HTERT RPE-1 (cell line): Measurements from ENCODE around the gene MBD6.

Source experiments
- in situ Hi-C: fragments of 300-500 bp; cut with MboI; formaldehyde crosslinking; loops from 4 replicates; pipeline ENCODE4 v1.14.3; 2020; ENCODE audit warnings: low sequenced_read_pairs

MBD6 gene, protein sequence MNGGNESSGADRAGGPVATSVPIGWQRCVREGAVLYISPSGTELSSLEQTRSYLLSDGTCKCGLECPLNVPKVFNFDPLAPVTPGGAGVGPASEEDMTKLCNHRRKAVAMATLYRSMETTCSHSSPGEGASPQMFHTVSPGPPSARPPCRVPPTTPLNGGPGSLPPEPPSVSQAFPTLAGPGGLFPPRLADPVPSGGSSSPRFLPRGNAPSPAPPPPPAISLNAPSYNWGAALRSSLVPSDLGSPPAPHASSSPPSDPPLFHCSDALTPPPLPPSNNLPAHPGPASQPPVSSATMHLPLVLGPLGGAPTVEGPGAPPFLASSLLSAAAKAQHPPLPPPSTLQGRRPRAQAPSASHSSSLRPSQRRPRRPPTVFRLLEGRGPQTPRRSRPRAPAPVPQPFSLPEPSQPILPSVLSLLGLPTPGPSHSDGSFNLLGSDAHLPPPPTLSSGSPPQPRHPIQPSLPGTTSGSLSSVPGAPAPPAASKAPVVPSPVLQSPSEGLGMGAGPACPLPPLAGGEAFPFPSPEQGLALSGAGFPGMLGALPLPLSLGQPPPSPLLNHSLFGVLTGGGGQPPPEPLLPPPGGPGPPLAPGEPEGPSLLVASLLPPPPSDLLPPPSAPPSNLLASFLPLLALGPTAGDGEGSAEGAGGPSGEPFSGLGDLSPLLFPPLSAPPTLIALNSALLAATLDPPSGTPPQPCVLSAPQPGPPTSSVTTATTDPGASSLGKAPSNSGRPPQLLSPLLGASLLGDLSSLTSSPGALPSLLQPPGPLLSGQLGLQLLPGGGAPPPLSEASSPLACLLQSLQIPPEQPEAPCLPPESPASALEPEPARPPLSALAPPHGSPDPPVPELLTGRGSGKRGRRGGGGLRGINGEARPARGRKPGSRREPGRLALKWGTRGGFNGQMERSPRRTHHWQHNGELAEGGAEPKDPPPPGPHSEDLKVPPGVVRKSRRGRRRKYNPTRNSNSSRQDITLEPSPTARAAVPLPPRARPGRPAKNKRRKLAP

DNA sequence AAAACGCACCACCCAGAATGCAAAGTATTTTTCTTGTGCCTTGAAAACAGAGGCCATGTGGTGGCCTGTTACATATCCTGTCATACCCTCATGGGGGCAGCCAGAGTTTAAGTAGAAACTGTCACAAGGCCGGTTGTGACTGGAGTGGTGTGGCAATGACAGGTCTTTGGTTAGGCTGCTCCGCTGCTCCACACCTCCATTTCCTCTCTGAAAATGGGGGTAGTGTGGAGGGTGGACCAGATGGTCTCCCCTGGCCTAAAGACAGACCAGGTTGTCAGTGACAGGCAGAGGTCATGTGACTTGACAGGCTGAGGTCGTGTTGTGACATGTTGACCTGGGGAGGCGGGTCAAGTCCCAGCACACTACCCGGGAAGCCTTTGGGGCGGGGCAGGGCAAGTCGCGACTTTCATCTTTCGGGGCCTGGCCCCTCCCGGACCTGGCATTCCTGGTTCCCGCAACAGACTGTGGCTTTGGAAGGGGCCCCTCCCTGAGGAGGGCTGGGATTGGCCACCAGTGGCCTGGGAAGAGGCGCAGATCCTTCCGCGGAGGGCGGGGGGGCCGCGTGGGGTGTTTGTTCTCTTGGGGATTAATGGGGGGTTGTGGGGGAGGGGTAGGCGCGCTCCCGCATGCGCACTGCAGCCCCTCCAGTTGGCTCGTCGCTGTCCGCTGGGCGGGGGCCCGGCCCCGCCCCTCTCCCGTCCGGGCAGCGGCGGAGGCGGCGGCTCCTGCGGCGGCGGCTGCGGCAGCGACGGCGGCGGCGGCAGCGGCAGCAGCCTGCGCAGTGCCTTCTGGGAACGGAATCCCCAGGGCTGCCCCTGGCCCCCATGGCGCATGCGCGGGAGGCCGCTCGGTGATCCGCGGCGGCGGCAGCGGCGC is at the start of gene MBD6:
TSS of gene MBD6 (plus strand) at position 814 of the 876 bp plus-strand sequence. CDS start 1,480 bp downstream, outside the sequence.
- in situ Hi-C loops = no loop called here

DNA sequence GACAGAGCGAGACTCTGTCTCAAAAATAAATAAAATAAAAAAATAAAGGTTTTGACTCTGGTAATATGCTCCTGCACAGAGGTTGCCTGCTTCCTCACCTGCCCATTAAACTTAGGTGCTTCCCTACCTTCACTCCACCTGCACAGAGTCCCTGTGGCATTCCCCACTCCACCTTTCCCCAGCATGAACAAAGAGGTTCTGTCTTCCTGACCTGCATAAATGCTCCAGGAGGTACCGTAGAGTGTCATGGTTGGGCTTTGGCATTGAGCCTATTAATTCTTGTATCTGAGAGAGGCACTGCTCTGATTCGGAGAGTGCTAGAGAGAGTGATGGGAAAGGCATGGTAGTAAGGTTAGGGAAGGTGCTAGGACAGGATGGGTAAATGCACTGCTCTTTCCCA is 49.2 kb upstream of the MBD6 start:
- in situ Hi-C loops = no loop called here

DNA sequence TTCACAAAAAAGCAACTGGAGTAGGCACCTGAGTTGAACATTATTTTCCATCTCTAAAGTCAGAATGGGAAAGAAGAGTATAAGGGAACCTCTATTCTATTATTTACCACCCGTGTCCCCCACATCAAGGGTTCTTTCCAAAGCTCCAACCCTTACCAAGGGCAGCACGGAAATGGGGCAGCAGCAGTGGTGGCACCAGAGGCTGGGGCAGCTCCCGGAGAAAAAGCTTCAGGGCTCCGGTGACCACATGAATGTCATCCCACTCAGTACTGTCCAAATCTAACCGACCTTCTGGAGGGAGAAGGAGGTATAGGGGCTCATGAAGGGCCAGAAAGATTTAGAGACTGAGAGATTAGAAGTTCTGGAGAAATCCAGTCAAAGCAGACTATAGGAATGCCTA is 48.7 kb upstream of the MBD6 start:
- in situ Hi-C loops = no loop called here

DNA sequence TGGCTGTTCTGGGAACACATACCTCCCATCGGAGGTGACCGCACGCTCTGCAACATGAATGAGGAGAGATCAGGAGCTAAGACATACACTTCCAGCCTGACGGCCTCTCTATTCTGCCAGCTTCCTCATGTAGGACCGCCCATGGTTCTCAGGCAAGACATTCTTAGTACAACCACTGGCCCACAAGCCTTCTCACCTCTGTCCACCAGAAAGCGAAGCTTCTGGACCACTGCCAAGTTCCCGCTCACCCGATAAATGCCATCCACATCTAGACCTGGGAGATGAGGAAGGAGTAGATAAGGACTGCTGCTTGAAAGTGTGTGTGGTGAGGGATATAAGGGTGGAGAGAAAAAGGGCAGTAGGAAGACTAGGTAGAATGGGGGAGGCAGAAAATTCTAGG is 48.2 kb upstream of the MBD6 start:
- in situ Hi-C loops = no loop called here

DNA sequence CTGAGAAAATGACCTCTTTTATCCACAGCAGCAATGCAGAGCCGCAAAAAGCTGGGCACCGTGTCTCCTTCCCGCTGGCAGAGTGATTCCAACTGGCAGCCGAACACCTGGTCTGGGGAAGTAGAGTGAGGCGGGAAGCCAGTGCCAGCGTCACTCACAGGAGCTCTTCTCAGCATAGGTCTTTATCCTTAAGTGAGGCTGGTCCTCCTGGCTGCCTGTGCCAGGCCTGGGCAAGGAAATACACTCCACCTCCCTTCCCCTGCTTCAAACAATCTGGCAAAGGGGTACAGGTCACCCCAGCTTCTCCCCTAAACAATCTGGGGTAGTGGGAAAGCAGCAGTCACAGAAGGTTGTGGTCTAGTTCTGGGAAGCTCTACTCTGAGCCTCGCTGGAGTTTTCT is 47.8 kb upstream of the MBD6 start:
- in situ Hi-C loops = no loop called here

DNA sequence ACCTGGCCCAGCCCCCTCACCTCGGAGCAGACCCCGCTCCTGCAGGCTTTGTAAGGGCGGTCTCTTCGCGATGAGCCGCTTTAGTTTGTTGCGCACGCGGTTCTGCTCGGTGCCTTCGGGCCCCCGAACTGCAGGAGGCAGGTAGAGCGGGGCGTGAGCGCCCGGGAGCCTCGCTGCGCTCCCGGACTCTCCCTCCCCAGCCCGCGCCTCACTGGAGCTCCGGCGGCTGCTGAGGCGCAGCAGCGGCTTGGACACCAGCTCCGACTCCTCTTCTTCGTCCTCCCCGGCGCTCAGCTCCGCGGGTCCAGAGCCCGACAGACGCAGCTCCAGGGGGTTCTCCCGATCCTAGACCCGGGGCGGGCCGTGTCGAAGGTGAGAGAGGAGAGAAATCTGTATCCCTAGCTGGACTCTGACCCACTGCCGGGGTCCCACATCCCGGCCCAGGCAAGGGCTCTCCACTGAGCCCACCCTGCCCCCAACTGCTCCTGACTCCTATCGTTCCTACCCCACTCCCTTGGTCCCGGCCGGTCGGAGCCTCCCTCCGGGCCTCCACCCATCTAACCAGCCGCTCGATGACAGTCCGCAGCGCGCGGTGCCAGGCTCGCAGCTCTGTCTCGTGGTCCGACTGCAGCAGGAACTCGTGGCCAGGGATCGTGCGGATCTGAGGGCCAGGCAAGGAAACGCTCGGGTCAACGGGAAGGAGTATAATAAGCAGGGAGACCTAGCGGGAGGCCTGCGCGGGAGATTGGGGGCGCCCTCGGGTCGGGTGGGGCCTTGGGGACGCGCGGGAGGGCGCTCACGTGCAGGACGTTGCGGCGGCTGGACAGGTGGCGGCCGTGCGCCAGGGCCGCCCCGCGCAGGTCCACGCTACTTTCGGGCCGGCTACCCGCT is 47.1 kb upstream of the MBD6 start:
- in situ Hi-C loops = no loop called here

DNA sequence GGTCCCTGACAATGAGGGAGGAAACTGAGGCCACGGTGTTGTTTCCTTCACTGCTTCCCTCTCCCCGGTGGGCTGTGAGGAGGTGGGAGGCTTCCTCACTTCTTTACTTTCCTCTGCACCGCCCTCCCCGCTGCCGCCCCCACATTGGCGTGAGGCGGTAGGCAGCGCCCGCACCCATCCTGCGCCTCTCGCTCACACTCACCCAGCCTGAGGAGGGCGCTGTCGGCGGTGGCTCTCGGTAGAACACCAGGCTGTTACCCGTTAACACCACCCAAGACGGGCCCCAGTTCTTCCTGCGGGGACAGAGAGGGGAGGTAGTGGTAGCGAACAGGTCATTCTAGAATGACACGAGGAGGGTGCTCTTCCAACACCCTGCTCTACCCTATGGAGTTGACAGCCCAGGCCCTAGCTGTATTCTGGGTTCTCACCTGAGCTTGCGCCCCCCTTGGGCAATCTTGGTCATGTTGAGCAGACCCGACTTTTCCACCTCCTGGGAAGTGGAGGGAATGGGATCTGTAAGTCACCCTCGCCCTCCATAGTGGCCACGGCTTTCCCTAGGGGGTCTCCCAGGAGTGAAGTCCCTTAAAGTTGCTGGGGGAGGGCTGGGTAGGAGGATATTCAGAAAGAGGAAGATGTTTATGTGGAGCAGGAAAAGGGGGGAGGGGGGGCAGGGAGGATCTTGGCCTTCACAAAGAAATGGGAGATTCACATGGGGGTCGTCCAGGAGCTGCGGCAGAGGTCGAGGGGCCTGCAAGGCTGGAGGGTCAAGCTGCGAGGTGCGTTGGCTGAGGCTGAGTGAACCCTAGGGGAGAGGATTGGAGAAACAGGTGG is 46.2 kb upstream of the MBD6 start:
- in situ Hi-C loops = no loop called here

DNA sequence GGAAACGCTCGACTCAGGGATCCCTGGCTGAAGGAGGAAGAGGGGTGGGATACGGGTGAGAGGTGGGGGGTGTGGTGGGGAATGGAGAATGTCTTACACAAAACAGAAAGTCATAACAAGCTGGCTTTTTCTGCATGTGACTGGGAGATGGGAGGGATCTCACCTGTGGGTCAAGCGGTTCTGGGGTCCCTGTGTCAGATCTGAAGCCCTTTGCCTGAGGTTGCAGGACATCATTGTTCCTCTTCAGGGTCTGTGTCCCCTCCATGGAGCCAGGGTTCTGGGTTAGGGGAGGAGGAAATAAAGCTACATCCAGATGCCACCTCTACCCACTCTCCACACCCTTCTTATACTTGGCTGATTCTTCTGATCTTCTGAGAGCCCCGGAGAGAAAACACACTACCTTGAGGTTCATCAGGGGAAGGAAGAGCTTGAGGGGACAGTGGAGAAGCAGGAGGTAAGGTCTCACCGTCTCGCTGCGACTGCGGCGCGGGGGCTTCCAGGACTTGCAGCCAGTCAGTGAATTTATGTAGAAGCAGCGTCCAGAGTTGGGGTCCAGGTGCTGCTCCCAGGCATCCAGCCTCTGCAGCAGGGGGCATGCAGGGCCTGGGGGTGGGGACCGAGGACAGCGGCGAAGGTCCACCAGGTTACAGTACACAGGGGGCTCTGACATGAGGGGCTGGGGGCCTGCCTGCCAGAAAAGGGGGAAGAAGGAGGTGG is 45.5 kb upstream of the MBD6 start:
- in situ Hi-C loops = no loop called here

DNA sequence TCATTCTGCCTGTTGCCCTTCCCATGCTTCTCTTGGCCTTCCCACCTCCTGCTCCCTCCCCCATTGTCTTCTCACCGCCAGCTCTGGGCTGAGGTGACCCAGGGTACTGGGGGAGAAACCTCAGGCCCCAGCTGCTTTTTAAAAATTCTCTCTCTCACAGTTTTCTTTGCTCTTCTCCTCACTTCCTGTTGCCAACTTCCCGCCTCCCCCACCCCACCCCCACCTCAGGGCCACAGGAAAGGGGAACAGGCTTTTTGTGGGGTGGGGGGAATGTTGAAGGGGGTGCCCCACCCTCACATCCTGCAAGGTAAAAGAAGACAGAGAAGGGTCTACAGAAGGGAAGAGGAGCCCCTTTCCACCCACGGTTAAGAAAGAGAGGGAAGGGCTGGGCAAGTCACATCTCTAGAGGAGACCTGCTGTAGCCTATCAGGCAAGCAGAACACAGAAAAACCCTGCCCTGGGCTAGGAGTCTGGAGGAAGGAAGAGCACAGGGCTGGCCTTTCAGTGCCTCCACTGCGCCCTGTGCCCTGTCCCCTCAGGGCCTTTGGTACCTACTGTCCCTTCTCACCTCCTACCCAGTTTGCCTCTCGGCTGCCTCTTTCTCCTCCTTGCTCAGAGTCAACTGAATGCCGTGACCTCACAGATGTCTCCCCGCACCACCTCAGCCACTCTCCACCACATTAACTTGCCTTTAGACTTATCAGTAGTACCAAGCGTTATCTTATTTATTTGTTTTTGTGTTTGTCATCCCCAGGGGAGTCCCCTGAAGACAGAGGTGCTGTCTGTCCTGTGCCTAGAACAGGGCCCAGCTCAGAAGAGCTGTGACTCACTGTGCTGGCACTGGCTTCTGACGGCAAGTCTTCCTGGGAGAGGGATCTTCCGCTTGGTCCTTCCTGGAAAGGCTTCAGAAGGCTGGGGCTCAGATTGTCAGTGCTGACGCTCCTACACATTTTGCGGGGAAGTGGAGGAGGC is 44.6 kb upstream of the MBD6 start:
- in situ Hi-C loops = no loop called here

DNA sequence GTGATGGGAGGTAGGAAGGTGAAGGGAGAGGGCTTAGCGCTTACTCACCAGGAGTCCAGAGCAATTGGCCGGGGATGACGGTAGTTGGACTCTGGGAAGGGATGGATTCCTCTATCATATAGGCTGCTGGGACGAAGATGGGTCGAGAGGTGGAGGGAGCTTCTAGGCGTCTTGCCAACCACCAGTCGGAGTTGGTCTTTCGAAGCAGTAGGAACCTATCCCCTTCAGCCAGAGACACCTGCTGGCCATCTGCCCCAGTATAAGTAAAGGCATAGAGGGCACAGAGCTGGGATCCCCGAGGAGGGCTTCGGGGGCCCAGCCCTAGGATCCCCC is 43.6 kb upstream of the MBD6 start:
- in situ Hi-C loops = no loop called here

DNA sequence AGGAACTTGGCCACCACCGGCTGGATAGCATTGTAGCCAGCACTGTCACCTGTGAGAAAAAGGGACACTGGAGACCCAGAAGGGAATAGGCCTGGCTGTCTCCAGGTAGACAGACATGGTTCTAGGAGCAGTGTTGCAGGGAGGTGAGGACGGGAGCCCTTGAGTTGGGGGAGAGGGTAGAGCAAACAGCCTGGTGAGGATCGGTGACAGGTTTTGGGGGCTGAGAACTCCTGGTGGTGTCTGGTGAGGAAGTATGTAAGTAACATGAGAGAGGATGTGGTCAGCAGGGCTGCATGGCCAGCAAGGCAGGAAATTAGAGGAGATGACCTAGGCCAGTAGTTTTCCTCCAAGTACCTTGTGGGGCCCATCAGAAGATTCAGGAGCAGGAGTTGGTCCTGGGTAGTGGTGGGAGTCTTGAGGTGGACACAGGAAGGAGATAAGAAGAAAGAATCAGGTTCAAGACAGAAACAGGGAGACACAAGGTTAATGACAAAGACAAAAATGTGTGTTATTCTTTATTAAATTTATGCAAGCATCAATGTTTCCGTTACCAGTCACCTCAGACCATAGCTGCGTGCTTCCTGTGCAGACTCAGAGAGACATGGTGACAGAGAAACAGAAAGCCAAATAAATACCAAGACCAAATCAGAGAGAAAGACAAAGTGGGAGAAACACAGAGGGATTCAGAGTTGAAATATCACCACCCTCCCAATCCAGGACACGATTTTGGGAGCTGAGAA is 43.1 kb upstream of the MBD6 start, which contains the start of gene ARHGAP9:
TSS of gene ARHGAP9 (minus strand) at position 491 of the 740 bp plus-strand sequence. CDS start at position 31, 460 bp downstream.
- in situ Hi-C loops = no loop called here

DNA sequence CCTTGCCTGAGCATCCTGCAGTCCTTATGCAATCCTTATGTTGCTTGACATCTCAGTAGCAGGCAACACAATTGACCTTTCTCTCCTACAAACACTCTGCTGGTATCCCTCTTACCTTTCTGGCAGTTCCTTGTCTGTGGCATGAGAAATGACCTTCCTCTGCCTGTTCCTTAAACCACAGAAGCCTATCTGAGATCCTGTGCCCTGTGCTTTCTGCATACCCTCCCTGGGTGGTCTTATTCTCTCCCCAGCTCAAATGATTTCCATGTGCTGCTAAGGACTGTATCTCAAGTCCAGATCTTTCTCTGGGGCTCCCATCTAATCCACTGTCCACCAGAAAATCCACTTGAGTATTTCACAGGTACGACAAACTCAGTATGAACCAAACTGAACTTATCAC is 41.0 kb upstream of the MBD6 start:
- in situ Hi-C loops = no loop called here

DNA sequence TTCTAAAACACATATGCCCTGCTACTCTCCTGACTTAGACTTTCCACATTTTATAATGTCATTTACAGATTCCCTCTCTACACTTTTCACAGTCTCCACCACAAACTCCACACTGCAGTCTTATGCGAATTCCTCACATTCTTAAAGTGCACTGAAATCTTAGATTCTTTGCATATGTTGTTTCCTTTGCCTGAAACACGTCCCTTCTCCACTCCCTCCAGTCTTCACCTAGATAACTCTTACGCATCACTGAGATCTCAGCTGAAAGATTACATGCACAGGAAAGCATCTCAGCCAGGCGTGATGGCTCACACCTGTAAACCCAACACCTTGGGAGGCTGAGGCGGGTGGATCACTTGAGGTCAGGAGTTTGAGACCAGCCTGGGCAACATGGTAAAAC is 39.2 kb upstream of the MBD6 start:
- in situ Hi-C loops = no loop called here

DNA sequence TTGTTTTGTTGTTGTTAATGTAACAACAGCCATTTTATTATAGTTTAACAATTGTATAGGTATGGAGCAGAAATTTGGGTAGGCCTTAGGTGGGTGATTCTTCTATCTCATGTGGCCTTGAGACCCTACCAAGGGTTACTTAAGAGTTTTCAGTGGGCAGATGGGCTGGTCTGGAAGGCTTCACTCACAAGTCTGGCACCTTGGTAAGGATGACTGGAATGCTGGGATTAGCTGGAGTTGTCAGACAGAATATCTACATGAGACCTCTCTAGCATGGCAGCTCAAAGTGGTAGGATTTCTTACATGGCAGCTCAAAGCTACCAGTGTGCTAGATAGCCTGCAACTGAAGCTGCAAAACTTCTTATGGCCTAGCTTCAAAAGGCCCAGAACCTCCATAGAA is 36.9 kb upstream of the MBD6 start:
- in situ Hi-C loops = no loop called here

DNA sequence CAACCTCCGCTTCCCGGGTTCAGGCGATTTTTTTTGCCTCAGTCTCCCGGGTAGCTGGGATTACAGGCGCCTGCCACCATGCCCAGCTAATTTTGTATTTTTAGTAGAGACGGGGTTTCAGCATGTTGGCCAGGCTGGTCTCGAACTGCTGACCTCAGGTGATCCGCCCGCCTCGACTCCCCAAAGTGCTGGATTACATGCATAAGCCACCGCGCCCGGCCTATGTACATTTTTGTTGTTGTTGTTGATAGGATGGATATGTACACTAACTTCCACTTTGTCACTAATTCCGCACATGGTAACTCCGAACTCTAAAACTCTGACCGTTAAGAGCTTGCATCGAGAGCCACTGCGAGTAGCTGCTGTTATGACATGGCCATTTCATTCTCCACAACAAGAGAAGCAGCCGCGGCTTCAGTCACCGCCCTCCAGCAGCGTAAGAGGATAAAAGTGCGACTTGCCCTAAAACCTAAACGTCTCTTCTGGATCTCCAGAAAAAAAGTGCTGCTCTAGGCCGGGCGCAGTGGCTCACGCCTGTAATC is 35.5 kb upstream of the MBD6 start:
- in situ Hi-C loops = no loop called here
